Measurements from ENCODE around the gene SPRYD3.
A peak's percentile ranks its signal among the peaks of the same experiment; 100 is the strongest.

Gene SPRYD3

GRCh38 chr12:53097564-53098353 lies 18.6 kb upstream of the SPRYD3 start, which contains the start of gene IGFBP6 (continued):
- TF ChIP-seq PRDM2 (tag by site-specific recombination; IDR thresholded peaks at IDR 0.05; ENCODE audit: borderline replicate concordance) (no peak), ZNF214 (tag by site-specific recombination; IDR thresholded peaks at IDR 0.05; ENCODE audit: borderline replicate concordance) (no peak), ZIC2 (tag by site-specific recombination; IDR thresholded peaks at IDR 0.05) (peak; percentile 92), ZNF433 (tag by site-specific recombination; IDR thresholded peaks at IDR 0.05; ENCODE audit: low read depth) (no peak), ZNF2 (tag by site-specific recombination; IDR thresholded peaks at IDR 0.05) (peak; percentile 87), ZNF341 (tag by site-specific recombination; IDR thresholded peaks at IDR 0.05; ENCODE audit: low read depth) (no peak), ZNF146 (tag by site-specific recombination; IDR thresholded peaks at IDR 0.05) (no peak), ZNF660 (tag by site-specific recombination; IDR thresholded peaks at IDR 0.05) (no peak), ZNF768 (tag by site-specific recombination; IDR thresholded peaks at IDR 0.05) (no peak), ZNF510 (tag by site-specific recombination; IDR thresholded peaks at IDR 0.05; ENCODE audit: insufficient replicate concordance) (no peak), ZNF266 (tag by site-specific recombination; IDR thresholded peaks at IDR 0.05; ENCODE audit: low read depth) (no peak), ZNF792 (tag by site-specific recombination; IDR thresholded peaks at IDR 0.05) (no peak), PRDM10 (tag by site-specific recombination; IDR thresholded peaks at IDR 0.05) (no peak), ZNF791 (tag by site-specific recombination; IDR thresholded peaks at IDR 0.05) (no peak), GLI2 (tag by site-specific recombination; IDR thresholded peaks at IDR 0.05; ENCODE audit: borderline replicate concordance, low read depth) (no peak), ZFP37 (tag by site-specific recombination; IDR thresholded peaks at IDR 0.05) (0 out of 2 replicates have a peak, but pooled peaks have one; percentile 67), ZNF202 (tag by site-specific recombination; IDR thresholded peaks at IDR 0.05; ENCODE audit: borderline replicate concordance) (no peak), IKZF3 (tag by site-specific recombination; IDR thresholded peaks at IDR 0.05) (no peak), ZNF324 (tag by site-specific recombination; IDR thresholded peaks at IDR 0.05) (0 out of 2 replicates have a peak, but pooled peaks have one; percentile 46), ELK4 (IDR thresholded peaks at IDR 0.05; ENCODE audit: borderline replicate concordance, low read depth, low read length) (no peak), ZNF112 (tag by site-specific recombination; IDR thresholded peaks at IDR 0.05) (no peak), BCL6B (tag by site-specific recombination; IDR thresholded peaks at IDR 0.05) (no peak), ZNF677 (tag by site-specific recombination; IDR thresholded peaks at IDR 0.05) (no peak), ZNF416 (tag by site-specific recombination; IDR thresholded peaks at IDR 0.05) (no peak), ZNF692 (tag by site-specific recombination; IDR thresholded peaks at IDR 0.05) (peak; percentile 63; the same call in 1 of the 2 replicates), ZNF558 (tag by site-specific recombination; IDR thresholded peaks at IDR 0.05) (no peak)
